Smooth muscle cell of bladder (primary cell): Measurements from ENCODE around the gene RETNLB. TPM values are rescaled to one million over a fixed set of nuclear protein-coding genes. Genes with fewer than 3 reads are reported as not detected.

Source experiments
- total RNA-seq: library from RNA; depleted of rRNA; stranded (reverse); fragments of >200 nt; gene quantifications from 2 replicates; pipeline ENCODE4 v1.2.3, GENCODE V29; 2014

The RETNLB gene
- total RNA-seq = not detected in 2 replicates

DNA sequence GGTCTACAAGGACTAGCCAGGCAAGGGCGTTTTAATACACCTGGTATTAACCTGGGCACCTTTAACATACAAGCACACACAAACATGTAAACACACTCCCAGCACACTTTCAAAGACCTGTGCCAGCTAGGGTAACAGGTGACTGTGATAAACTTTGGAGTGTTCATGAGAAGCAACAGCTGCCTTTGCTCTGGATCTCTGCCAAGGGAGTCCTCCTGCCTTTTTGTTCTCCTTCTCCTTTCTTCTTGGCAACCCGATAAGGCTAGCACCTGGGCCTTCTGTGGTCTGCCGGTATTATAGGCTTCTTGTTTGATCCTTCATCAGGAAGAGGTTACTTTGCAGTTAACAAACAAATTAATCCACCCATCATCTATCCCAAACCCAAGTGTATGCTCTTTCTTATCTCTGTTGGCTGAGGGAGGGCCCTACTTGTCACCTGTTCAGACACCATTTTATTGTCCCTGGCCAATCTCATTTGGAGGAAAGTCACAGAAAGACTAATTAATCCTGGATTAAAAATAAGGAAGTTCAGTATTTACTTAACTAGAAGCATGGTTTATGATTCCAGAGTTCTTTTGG, at the start of gene RETNLB:
TSS of gene RETNLB (minus strand) at position 7 of the 579 bp plus-strand sequence. CDS start 225 bp downstream, outside the sequence.

Other genes with a start within 250 kb of the RETNLB start
- 0.57 and 0.92 TPM in 2 replicates for gene MYH15, start 246.8 kb downstream of the RETNLB start, total RNA-seq
- gene CIP2A, start 168.0 kb downstream of the RETNLB start, total RNA-seq = 4.1 and 4.2 TPM in 2 replicates
- gene DZIP3, start 167.7 kb downstream of the RETNLB start, total RNA-seq = 13.8 and 14.2 TPM in 2 replicates
- not detected in 2 replicates for gene TRAT1, start 65.4 kb upstream of the RETNLB start, total RNA-seq
- gene GUCA1C, start 196.5 kb upstream of the RETNLB start, total RNA-seq = not detected in 2 replicates